Fibroblast of lung (primary cell): ENCODE results near the gene PDE9A. TPM values are rescaled to one million over a fixed set of nuclear protein-coding genes. Genes with fewer than 3 reads are reported as not detected.

ENCODE experiments used
- DNase-seq, 2 donors: peaks; one replicate each; pipeline versions ENCODE4 v3.0.0 to v3.0.0-alpha.2; 2010; ENCODE audit warnings: low read depth in 2 of 2
- H2AFZ ChIP-seq: 2 replicates; pipeline ENCODE4 v1.5.1; 2012; ENCODE audit warnings: low read length, control low read depth, inconsistent platforms
- H3K27ac ChIP-seq: 2 replicates; pipeline ENCODE4 v1.5.1; 2011; ENCODE audit warnings: low read length, control low read depth; ENCODE audit not compliant: insufficient read depth
- H3K27me3 ChIP-seq: 2 replicates; pipeline ENCODE4 v1.5.1; 2011; ENCODE audit warnings: mild to moderate bottlenecking, low read length; ENCODE audit not compliant: control insufficient read depth, insufficient read depth
- H3K36me3 ChIP-seq: 2 replicates; pipeline ENCODE4 v1.5.1; 2011; ENCODE audit warnings: low read length; ENCODE audit not compliant: control insufficient read depth, insufficient read depth
- H3K4me1 ChIP-seq: 2 replicates; pipeline ENCODE4 v1.5.1; 2011; ENCODE audit warnings: low read length; ENCODE audit not compliant: control insufficient read depth, insufficient read depth; ENCODE audit errors: extremely low read depth
- H3K4me2 ChIP-seq: 2 replicates; pipeline ENCODE4 v1.5.1; 2011; ENCODE audit warnings: low read length, control low read depth; ENCODE audit not compliant: insufficient read depth; ENCODE audit errors: extremely low read depth
- H3K4me3 ChIP-seq, 4 experiments: fragments of 200-600 bp in 1 of 4; sonication (generic) in 1 of 4; replicated peaks in 1 of 4; 2 replicates each; pipeline ENCODE4 v1.5.1; 2011 to 2016; ENCODE audit warnings: low read length in 4 of 4, low read depth in 3 of 4, mild to moderate bottlenecking in 3 of 4, control low read depth in 2 of 4, inconsistent platforms in 1 of 4, mixed read lengths in 1 of 4; ENCODE audit not compliant: insufficient read depth in 1 of 4; ENCODE audit errors: control extremely low read depth in 1 of 4
- H3K79me2 ChIP-seq: 2 replicates; pipeline ENCODE4 v1.5.1; 2012; ENCODE audit warnings: mild to moderate bottlenecking, low read length, inconsistent platforms; ENCODE audit not compliant: control insufficient read depth, insufficient read depth
- H3K9ac ChIP-seq: 2 replicates; pipeline ENCODE4 v1.5.1; 2011; ENCODE audit warnings: mild to moderate bottlenecking, low read length, control low read depth; ENCODE audit not compliant: insufficient read depth
- H3K9me3 ChIP-seq: 2 replicates; pipeline ENCODE4 v1.5.1; 2012; ENCODE audit warnings: low read depth, low read length; ENCODE audit not compliant: control insufficient read depth, insufficient read depth
- H4K20me1 ChIP-seq: 2 replicates; pipeline ENCODE4 v1.5.1; 2011; ENCODE audit warnings: low read length; ENCODE audit not compliant: control insufficient read depth, insufficient read depth; ENCODE audit errors: extremely low read depth
- EZH2 ChIP-seq: IDR thresholded peaks from 2 replicates; pipeline ENCODE4 v1.5.1; 2012; ENCODE audit warnings: low read length, control low read depth, mild to moderate bottlenecking; ENCODE audit errors: missing control alignments
- polyA plus RNA-seq, 2 donors: library from polyadenylated mRNA; depleted of rRNA in 1 of 2; stranded (reverse) in 1 of 2; unstranded in 1 of 2; fragments of >200 nt; gene quantifications; 2 replicates each; pipeline ENCODE4 v1.2.1, GENCODE V29; 2011 to 2012; ENCODE audit warnings: missing spikeins in 1 of 2
- total RNA-seq: library from RNA; depleted of rRNA; stranded (reverse); fragments of >200 nt; gene quantifications from 2 replicates; pipeline ENCODE4 v1.2.1, GENCODE V29; 2014
- TF ChIP-seq, protein P1 (sequence below), 2 donors: IDR thresholded peaks in 1 of 2; conservative IDR thresholded peaks in 1 of 2; 1 replicate in 1 of 2; 2 replicates in 1 of 2; pipeline ENCODE4 v1.5.1; 2011 to 2012; ENCODE audit warnings: low read length in 2 of 2, control low read depth in 1 of 2, inconsistent platforms in 1 of 2, low read depth in 1 of 2, mild to moderate bottlenecking in 1 of 2

Gene PDE9A
- total and polyA plus RNA-seq, 2 donors (not counting 1 experiment from before 2014, with no cell fraction given): 1.8 to 4.4 TPM

GRCh38 chr21:42741066-42741465 is 87.6 kb downstream of the PDE9A start:
- H3K9me3 ChIP-seq: no peaks in the 10 kb centered on the region
- H2AFZ ChIP-seq: no peak overlapping the region

GRCh38 chr21:42744520-42745445 is 91.4 kb downstream of the PDE9A start:
- Histone ChIP-seq H3K27me3 (peaks cover 2% of the 10 kb centered on the region), H3K27ac (no peak overlapping the region), H3K4me3 (no peak overlapping the region), H3K9me3 (no peaks in the 10 kb centered on the region), H3K36me3 (no peaks in the 10 kb centered on the region), H3K9ac (no peak overlapping the region), H3K4me2 (no peak overlapping the region), H3K4me1 (no peaks in the 10 kb centered on the region), H4K20me1 (no peaks in the 10 kb centered on the region), H3K79me2 (no peaks in the 10 kb centered on the region), H2AFZ (no peak overlapping the region)
- DNase-seq: no peak
- TF ChIP-seq, protein P1, sequence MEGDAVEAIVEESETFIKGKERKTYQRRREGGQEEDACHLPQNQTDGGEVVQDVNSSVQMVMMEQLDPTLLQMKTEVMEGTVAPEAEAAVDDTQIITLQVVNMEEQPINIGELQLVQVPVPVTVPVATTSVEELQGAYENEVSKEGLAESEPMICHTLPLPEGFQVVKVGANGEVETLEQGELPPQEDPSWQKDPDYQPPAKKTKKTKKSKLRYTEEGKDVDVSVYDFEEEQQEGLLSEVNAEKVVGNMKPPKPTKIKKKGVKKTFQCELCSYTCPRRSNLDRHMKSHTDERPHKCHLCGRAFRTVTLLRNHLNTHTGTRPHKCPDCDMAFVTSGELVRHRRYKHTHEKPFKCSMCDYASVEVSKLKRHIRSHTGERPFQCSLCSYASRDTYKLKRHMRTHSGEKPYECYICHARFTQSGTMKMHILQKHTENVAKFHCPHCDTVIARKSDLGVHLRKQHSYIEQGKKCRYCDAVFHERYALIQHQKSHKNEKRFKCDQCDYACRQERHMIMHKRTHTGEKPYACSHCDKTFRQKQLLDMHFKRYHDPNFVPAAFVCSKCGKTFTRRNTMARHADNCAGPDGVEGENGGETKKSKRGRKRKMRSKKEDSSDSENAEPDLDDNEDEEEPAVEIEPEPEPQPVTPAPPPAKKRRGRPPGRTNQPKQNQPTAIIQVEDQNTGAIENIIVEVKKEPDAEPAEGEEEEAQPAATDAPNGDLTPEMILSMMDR (conservative IDR thresholded peaks at IDR 0.05 in 1 of 2, IDR thresholded peaks at IDR 0.05 in 1 of 2; ENCODE audit: low read depth in 1 of 2, low read length in 2 of 2): no peak
- no peak for TF ChIP-seq EZH2

More at GRCh38 chr21:42741066-42741465, 87.6 kb downstream of the PDE9A start:
- H3K4me3 ChIP-seq: no peak overlapping the region
- no peaks in the 10 kb centered on the region for H3K4me1 ChIP-seq
- peaks cover 2% of the 10 kb centered on the region for H3K27me3 ChIP-seq
- H3K36me3 ChIP-seq: no peaks in the 10 kb centered on the region
- TF ChIP-seq EZH2: no peak
- TF ChIP-seq, protein P1 (conservative IDR thresholded peaks at IDR 0.05 in 1 of 2, IDR thresholded peaks at IDR 0.05 in 1 of 2; ENCODE audit: low read depth in 1 of 2, low read length in 2 of 2): no peak
- no peak overlapping the region for H3K4me2 ChIP-seq
- no peak for DNase-seq
- no peak overlapping the region for H3K27ac ChIP-seq
- no peaks in the 10 kb centered on the region for H4K20me1 ChIP-seq
- no peaks in the 10 kb centered on the region for H3K79me2 ChIP-seq
- no peak overlapping the region for H3K9ac ChIP-seq

DNA sequence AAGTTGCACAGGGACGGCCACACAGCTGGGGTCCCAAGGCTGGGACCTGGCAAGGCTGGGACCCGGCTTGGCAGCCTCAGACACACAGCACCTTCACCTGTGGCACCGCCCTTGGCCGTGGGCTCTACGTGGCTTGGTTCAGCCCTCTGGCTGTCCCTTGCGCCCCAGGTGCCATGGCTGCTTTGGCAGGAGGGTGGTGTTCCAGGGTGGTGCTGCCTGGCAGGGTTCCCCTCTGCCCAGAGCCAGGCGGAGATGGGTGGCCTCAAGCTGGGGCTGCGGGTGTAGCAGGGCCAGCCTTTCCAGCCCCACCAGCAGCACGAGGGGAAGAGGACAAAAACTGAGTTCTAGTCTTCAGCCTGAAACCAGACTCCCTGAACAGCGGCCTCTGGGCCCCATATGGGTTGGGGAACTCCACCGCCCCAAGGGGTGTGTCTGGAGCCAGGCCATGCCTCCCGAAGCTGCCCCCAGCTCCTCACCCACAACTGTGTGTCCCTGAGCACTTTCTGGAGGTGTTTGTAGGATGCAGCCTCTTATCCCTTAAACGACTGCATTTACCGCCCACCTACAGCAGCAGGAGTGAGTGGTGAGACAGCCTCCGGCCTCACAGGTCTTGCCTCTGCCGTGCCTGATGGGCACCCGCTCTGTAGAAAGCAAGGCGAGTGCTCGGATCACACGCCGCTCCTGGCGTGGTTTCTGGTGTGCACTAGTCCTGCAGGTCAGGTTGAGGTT is 92.3 kb downstream of the PDE9A start:
- DNase-seq: no peak
- Histone ChIP-seq H3K9me3 (no peaks in the 10 kb centered on the region), H3K9ac (no peak overlapping the region), H3K79me2 (no peaks in the 10 kb centered on the region), H3K36me3 (no peaks in the 10 kb centered on the region), H2AFZ (no peak overlapping the region), H3K4me2 (no peak overlapping the region), H3K4me1 (no peaks in the 10 kb centered on the region), H4K20me1 (no peaks in the 10 kb centered on the region), H3K4me3 (no peak overlapping the region), H3K27me3 (peaks cover 2% of the 10 kb centered on the region), H3K27ac (no peak overlapping the region)
- TF ChIP-seq, protein P1 (conservative IDR thresholded peaks at IDR 0.05 in 1 of 2, IDR thresholded peaks at IDR 0.05 in 1 of 2; ENCODE audit: low read depth in 1 of 2, low read length in 2 of 2): no peak
- TF ChIP-seq EZH2: no peak
